ENCODE results near the gene VSX1. TPM values are rescaled to one million over a fixed set of nuclear protein-coding genes. Genes with fewer than 3 reads are reported as not detected.

VSX1 gene
- total and polyA plus RNA-seq, 7 donors, result 0.03 TPM; not detected in 6

DNA sequence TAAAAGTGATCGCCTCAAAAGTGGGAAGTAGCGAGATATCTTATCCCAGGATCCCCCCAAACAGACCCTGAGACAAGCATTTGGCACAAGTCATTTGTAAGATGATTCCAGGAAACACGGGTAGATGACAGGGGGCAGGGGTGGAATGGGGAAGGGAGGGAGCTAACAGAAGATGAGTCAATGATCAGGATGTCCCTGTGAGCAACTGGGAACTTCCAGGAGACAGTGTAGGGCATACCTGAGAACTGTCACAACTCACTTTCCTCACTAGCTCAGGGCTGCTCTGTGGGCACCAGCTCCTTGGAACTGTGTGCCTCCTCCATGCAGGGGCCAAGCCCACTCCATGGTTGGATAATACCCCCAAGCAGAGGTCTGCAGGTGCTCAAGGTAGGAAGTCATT, 38.5 kb upstream of the VSX1 start:
- Histone ChIP-seq H3K4me1 (peaks cover 0 to 13% (median 11%) of the 10 kb centered on the region in 4 donors), H3K27me3 (no peaks in the 10 kb centered on the region), H3K9me3 (no peaks in the 10 kb centered on the region), H3K36me3 (no peaks in the 10 kb centered on the region), H3K27ac (no peak overlapping the region), H3K4me3 (no peak overlapping the region)
- intact Hi-C loops (cut with DNase I), result no loop called here
- 72 to 83% methylated on average over 3 of the region's 3 CpGs for whole genome bisulfite sequencing, 2 donors
- DNase-seq, result no peak
- TF ChIP-seq POLR2A (IDR thresholded peaks at IDR 0.05), result no peak
- TF ChIP-seq CTCF (IDR thresholded peaks at IDR 0.05), result no peak
- no peak for TF ChIP-seq EP300 (IDR thresholded peaks at IDR 0.05)

GRCh38 chr20:25118529-25118928, 36.6 kb upstream of the VSX1 start:
- H3K4me3 ChIP-seq, result no peak overlapping the region
- no peaks in the 10 kb centered on the region for H3K36me3 ChIP-seq
- H3K4me1 ChIP-seq, result peaks cover 0 to 16% (median 13%) of the 10 kb centered on the region in 4 donors
- no peak overlapping the region for H3K27ac ChIP-seq
- TF ChIP-seq POLR2AphosphoS5 (IDR thresholded peaks at IDR 0.05) (no peak), CTCF (IDR thresholded peaks at IDR 0.05) (no peak), POLR2A (IDR thresholded peaks at IDR 0.05) (no peak), EP300 (IDR thresholded peaks at IDR 0.05) (no peak)
- intact Hi-C loops (cut with DNase I), result no loop called here
- 87 to 94% methylated on average over 7 of the region's 7 CpGs for WGBS, 2 donors
- no peak for DNase-seq
- H3K27me3 ChIP-seq, result no peaks in the 10 kb centered on the region
- H3K9me3 ChIP-seq, result no peaks in the 10 kb centered on the region

DNA sequence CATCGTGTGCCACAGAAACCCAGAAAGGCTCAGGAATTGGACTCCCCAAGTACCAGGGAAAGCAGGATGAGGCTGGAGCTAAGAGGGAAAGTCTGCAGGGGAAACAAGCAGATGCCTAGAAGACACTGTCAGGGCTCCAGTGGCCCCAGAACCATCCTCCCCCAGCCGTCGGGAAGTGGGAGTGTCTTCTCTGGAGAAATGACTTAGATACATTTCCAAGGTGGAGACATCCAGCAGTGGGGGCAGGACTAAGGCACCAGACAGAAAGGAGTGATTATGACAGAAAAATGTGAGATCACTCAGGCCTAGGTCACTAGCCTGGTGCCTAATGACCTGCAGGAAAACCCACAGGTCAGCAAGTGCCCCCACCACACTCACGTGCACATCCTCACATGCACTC, 36.0 kb upstream of the VSX1 start:
- 68 to 83% methylated on average over 4 of the region's 4 CpGs for WGBS, 2 donors
- intact Hi-C loops (cut with DNase I), result no loop called here

DNA sequence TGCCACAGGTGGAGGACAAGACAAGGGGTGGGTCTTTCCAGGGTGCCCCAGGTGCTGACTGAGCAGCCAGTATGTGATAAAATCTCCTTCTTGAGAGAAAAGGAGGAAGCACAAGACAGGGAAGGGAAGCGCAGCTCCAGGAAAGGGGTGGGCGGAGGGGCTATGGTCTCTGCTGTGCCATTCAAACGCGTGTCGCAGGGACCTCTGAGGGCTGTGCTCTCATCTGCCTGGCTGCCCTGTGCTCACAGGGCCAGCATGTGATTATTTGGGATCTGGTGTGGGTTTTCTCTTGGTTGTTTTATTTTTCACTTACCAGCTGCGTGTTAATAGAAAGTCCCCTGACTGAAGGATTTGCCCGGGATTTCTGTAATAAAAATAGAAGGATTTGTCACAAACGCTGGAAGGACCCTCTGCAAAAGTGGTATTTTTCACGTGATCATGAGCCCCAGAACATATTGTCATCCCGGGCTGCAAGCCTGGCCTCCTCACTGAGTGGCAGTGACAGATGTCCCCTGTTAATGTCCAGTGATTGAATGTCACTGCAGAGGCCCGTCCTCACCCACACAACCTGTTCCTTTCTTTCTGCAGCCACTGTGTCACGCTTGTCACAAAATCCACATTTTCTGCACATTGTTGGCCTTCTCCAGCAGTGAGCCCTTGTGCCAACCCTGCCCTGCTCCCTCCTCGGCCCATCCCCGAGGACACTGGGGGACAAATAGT, 35.0 kb upstream of the VSX1 start:
- H3K27me3 ChIP-seq, result no peaks in the 10 kb centered on the region
- H3K9me3 ChIP-seq, result no peaks in the 10 kb centered on the region
- DNase-seq, result no peak
- no peak overlapping the region for H3K27ac ChIP-seq
- no peaks in the 10 kb centered on the region for H3K36me3 ChIP-seq
- no peak for TF ChIP-seq CTCF (IDR thresholded peaks at IDR 0.05)
- H3K4me1 ChIP-seq, result peaks cover 0 to 16% (median 13%) of the 10 kb centered on the region in 4 donors
- intact Hi-C loops (cut with DNase I), result no loop called here
- H3K4me3 ChIP-seq, result no peak overlapping the region
- WGBS, 2 donors, result 64 to 80% methylated on average over 14 of the region's 14 CpGs

More for the DNA sequence above, 36.0 kb upstream of the VSX1 start:
- Histone ChIP-seq H3K9me3 (no peaks in the 10 kb centered on the region), H3K27ac (no peak overlapping the region), H3K36me3 (no peaks in the 10 kb centered on the region), H3K27me3 (no peaks in the 10 kb centered on the region), H3K4me3 (no peak overlapping the region), H3K4me1 (peaks cover 0 to 16% (median 13%) of the 10 kb centered on the region in 4 donors)
- no peak for TF ChIP-seq EP300 (IDR thresholded peaks at IDR 0.05)
- no peak for TF ChIP-seq POLR2AphosphoS5 (IDR thresholded peaks at IDR 0.05)
- TF ChIP-seq CTCF (IDR thresholded peaks at IDR 0.05), result no peak
- no peak for TF ChIP-seq POLR2A (IDR thresholded peaks at IDR 0.05)
- DNase-seq, result no peak

DNA sequence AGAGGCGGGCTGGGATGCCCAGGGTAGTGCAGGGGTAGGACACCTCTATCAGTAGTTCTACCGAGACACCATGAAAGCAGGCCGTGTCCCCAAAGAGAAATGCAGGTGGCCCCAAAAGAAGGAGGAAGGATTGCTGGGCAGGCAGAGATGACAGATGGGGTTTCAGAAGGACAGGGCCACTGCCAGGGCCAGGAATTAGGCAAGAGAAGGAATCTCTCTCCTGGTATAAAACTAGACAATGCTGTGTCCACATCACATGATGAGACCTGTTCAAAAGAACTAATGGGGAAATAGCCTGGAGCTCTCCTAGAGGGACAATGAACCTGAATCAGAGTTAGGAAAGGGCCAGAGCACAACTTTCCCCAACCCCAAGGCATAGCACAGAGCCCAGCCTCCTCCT, 21.6 kb upstream of the VSX1 start:
- no peak overlapping the region for H3K4me3 ChIP-seq
- WGBS, 2 donors, result 95 to 97% methylated on average over 3 of the region's 3 CpGs
- intact Hi-C loops (cut with DNase I), result no loop called here
- no peaks in the 10 kb centered on the region for H3K4me1 ChIP-seq
- H3K27me3 ChIP-seq, result peaks cover 0 to 11% (median 0%) of the 10 kb centered on the region in 3 donors
- DNase-seq, result no peak
- H3K27ac ChIP-seq, result no peak overlapping the region
- H3K36me3 ChIP-seq, result no peaks in the 10 kb centered on the region
- TF ChIP-seq POLR2A (IDR thresholded peaks at IDR 0.05) (no peak), CTCF (IDR thresholded peaks at IDR 0.05) (no peak), POLR2AphosphoS5 (IDR thresholded peaks at IDR 0.05) (no peak), EP300 (IDR thresholded peaks at IDR 0.05) (no peak)
- H3K9me3 ChIP-seq, result no peaks in the 10 kb centered on the region

Data from sigmoid colon (tissue), 7 donors.